ENCODE data around the gene NPAS3. TPM values are rescaled to one million over a fixed set of nuclear protein-coding genes. Genes with fewer than 3 reads are reported as not detected.

Gene NPAS3
- total RNA-seq, 6 donors from 2014 or later = 0.30 to 0.77 (median 0.59) TPM; not detected in 2

DNA sequence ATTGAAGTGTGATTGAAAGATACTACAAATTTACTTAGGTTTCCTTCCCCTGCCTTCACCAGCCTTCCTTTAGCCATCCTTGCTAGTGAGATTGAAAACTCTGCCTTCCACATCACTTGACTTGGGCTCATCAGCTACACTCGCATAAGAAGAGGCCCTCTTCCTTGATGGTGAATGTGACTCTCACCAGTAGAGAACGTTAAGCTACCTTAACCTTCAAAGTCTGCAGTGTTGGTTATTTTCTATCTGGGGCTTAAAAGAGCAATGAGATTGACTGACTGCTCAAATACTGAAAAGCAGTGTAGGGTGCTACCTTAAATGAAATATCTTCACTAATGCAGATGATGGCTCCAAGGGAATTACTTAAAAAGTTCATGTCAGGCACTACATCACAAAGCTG is 740.3 kb downstream of the NPAS3 start:
- H3K4me3 ChIP-seq = no peak overlapping the region
- no peak overlapping the region for H3K27ac ChIP-seq
- no peak for ATAC-seq (ENCODE audit: low FRiP score in 2 of 2)
- DNase-seq = no peak
- 89 to 93% methylated on average over 2 of the region's 2 CpGs for WGBS, 2 donors
- TF ChIP-seq POLR2A (IDR thresholded peaks at IDR 0.05) (no peak), POLR2AphosphoS5 (IDR thresholded peaks at IDR 0.05) (no peak), EP300 (IDR thresholded peaks at IDR 0.05) (no peak), CTCF (IDR thresholded peaks at IDR 0.05) (no peak)
- H3K36me3 ChIP-seq = no peaks in the 10 kb centered on the region
- no peaks in the 10 kb centered on the region for H3K9me3 ChIP-seq
- H3K4me1 ChIP-seq = no peaks in the 10 kb centered on the region
- H3K27me3 ChIP-seq = no peaks in the 10 kb centered on the region

- DNase-seq = no peak
- H3K27ac ChIP-seq = no peak overlapping the region
- no peak for ATAC-seq (ENCODE audit: low FRiP score in 2 of 2)
- H3K4me1 ChIP-seq = no peaks in the 10 kb centered on the region
- H3K4me3 ChIP-seq = no peak overlapping the region
- TF ChIP-seq POLR2AphosphoS5 (IDR thresholded peaks at IDR 0.05) (no peak), EP300 (IDR thresholded peaks at IDR 0.05) (no peak), CTCF (IDR thresholded peaks at IDR 0.05) (no peak)
- WGBS, 2 donors = 76 to 83% methylated on average over 3 of the region's 3 CpGs
- no peaks in the 10 kb centered on the region for H3K27me3 ChIP-seq
- H3K36me3 ChIP-seq = no peaks in the 10 kb centered on the region
- no peaks in the 10 kb centered on the region for H3K9me3 ChIP-seq
Observed at GRCh38 chr14:33679461-33680225, 741.0 kb downstream of the NPAS3 start.

GRCh38 chr14:33680873-33681272 is 742.2 kb downstream of the NPAS3 start:
- DNase-seq (no peak), ATAC-seq (ENCODE audit: low FRiP score in 2 of 2) (no peak)
- TF ChIP-seq EP300 (IDR thresholded peaks at IDR 0.05) (no peak), CTCF (IDR thresholded peaks at IDR 0.05) (no peak), POLR2AphosphoS5 (IDR thresholded peaks at IDR 0.05) (no peak), POLR2A (IDR thresholded peaks at IDR 0.05) (no peak)
- H3K36me3 ChIP-seq = no peaks in the 10 kb centered on the region
- WGBS, 2 donors = 95 to 96% methylated on average over 6 of the region's 6 CpGs
- H3K4me1 ChIP-seq = no peaks in the 10 kb centered on the region
- no peak overlapping the region for H3K4me3 ChIP-seq
- no peak overlapping the region for H3K27ac ChIP-seq
- H3K9me3 ChIP-seq = no peaks in the 10 kb centered on the region
- no peaks in the 10 kb centered on the region for H3K27me3 ChIP-seq

- 62 to 82% methylated on average over 4 of the region's 4 CpGs for WGBS, 2 donors
- peak in 1 of 2 donors; percentile 77 for ATAC-seq (ENCODE audit: low FRiP score in 2 of 2)
Observed at GRCh38 chr14:33682760-33683159, 744.1 kb downstream of the NPAS3 start.

More at GRCh38 chr14:33682760-33683159, 744.1 kb downstream of the NPAS3 start:
- no peaks in the 10 kb centered on the region for H3K36me3 ChIP-seq
- H3K27me3 ChIP-seq = no peaks in the 10 kb centered on the region
- no peaks in the 10 kb centered on the region for H3K9me3 ChIP-seq
- H3K27ac ChIP-seq = no peak overlapping the region
- H3K4me1 ChIP-seq = no peaks in the 10 kb centered on the region
- TF ChIP-seq EP300 (IDR thresholded peaks at IDR 0.05) = no peak
- no peak for TF ChIP-seq CTCF (IDR thresholded peaks at IDR 0.05)
- TF ChIP-seq POLR2A (IDR thresholded peaks at IDR 0.05) = no peak
- TF ChIP-seq POLR2AphosphoS5 (IDR thresholded peaks at IDR 0.05) = no peak
- H3K4me3 ChIP-seq = no peak overlapping the region
- no peak for DNase-seq
